IPS-NIHi7 (cell line): ENCODE results near the gene DRICH1.
"Not testable (repeated sequence)": the region's sequence is repeated elsewhere in the genome, so short reads cannot be mapped to it uniquely, and the experiment has no call there.

Experiments
- DNase-seq: peaks from one replicate; pipeline ENCODE4 v3.0.0; 2012; ENCODE audit warnings: mixed read lengths; ENCODE audit errors: extremely low spot score

Gene DRICH1

GRCh38 chr22:23598805-23599518 lies 33.2 kb downstream of the DRICH1 start:
- DNase-seq: no peak

GRCh38 chr22:23597576-23598268 lies 34.4 kb downstream of the DRICH1 start:
- DNase-seq: not testable (repeated sequence)

DNA sequence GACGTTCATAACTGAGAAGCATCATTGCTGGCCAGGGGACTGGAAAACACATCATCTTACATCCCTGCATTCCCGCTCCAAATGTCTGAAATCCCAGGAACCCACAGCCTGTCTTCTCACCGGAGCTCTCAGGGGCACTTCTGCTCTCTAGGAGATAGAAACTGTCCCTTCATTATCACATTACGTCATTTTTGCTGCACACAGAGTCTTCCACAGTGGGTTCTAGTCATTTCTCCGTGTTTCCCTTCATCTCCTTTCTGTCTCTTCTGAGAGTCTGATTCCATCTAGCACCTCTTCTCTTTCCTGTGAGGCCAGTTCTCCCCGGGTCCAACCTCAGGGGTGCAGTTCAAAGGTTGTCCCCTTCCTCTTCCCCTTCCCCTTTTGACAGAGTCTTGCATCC lies 36.2 kb downstream of the DRICH1 start:
- DNase-seq: not testable (repeated sequence)

DNA sequence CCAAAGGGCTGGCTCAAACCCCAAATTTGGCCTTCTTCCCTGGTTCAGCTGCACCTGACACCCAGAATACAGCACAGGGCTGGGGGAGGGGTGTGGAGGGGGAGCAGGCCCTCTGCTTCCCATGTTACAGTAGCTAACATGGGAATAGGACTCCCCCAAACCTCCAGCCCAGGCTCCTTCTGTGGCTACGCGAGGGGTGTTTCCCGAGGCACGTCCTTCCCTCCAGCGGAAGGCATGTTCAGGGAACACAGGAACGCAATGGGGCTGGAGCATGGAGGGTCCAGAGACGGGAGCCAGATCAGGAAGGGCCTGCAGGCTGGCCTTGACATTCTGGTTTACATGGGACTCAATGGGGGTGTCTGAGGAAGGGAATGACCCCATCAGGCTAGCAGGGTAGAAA lies 40.3 kb downstream of the DRICH1 start:
- peak; percentile 11 for DNase-seq

DNA sequence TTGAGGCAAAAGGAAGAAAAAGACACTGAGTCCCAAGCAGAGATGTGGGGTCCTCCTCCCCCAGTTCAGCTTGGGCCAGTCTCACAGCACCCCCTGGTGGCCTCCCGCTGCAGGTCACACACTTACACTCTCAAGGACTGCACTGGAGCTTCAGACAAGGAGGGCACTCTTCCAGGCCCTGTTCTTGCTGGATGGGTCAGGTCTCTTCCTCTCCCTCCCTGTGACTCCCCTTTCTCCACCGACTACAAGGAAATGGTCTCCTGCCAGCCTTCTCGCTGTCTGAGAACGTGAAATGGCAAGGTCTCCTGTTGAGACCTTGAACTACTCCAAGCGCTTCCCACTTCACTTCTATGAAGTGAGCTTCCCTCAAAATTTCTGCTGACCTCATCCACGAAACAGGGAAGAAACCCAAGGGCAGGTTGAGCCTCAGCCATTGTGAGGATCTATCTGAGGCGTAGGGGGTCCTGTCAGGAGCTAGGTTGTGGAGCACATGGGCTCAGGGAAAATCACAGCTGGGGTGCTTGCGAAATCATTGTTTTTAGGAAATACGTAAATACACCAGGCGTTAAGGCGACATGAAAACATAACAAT lies 40.8 kb downstream of the DRICH1 start:
- peak; percentile 92 for DNase-seq

- peak; percentile 6 for DNase-seq
Measured at GRCh38 chr22:23583836-23584235, 48.3 kb downstream of the DRICH1 start.

DNA sequence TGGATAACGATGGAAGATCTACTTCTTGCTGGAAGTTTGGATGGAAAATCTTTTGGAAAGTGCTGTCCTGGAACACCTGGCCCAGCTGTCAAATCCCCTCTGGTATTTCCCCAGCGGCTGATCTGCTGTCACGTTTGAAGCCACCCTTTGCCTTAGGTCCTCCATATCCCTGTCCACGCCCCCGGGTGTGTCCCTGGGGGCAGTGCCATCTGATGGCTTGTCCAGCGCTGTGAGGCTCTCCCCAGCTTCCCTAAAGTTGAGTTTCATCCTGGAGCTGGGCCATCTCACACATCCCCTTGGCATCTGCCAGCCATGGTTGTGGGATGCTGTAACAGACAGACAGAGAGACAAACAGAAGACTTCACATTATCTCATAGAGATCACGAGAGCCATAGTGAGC lies 49.0 kb downstream of the DRICH1 start:
- DNase-seq: no peak

GRCh38 chr22:23581260-23581650 lies 50.9 kb downstream of the DRICH1 start:
- peak; percentile 18 for DNase-seq

DNA sequence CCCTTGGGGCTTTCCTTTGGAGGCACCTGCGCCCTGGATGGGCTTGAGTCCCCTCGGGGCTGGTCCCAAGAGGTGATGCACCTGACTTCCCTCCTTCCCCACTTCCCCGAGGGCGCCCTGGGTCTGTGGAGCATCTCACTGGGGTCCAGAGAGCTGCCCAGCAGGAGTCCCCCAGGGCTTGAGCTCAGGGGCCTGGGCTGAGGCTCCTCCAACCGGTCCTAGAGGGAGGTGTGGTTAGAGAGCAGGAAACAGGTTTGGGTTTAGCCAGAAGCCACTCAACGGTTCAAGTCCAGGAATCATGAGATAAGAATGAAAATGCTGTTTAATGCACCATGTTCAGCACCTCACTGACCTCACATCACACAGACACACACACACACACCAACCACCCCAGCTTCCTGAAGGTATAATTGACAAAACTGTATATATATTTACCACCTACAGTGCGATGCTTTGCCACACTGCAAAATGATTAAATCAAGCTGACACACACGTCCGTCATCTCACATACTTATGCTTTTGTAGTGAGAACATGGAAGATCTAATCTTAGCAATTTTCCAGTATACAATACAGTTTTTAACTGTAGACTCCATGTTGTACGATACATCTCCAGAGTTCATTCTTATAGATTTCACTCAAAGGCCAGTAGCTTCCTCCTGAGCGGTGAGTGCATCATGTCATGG lies 51.4 kb downstream of the DRICH1 start:
- no peak for DNase-seq

DNA sequence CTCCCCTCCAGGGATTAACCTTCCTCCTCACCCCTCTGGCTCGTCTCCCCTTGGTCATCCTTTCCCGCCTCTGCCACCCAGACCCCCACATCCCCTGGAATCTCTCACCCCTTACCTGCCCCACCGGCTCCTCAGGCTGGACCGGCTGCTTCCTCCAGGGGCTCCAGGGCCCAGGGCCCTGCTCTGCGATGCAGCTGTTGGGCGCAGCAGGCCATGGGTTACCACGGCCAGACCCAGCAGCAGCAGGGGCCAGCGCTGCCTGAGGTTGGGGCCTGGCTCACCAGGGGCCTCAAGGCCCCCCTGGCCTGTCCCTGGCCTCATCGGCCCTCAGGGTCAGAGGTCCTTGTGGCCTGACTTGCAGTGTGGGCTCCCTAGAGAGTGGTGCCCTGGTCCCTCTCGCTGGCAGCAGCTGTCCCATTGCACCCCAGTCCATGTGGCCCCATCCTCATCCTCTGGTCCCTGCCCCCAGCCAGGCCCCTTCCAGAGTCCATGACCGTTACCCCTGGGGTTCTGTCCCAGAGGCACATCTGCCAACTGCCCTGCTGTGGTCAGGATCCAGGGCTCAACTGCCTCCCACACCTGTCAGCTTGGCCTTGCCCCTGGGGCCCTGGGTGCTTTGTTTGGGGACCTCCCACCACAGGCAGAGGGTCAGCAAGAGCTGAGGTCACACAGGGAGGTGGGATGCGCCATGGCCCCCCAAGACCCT lies 52.1 kb downstream of the DRICH1 start, which contains the start of gene IGLL1:
Gene IGLL1 (minus strand): TSS at position 421 of the 706 bp plus-strand sequence. CDS start 100 bp downstream, at position 321.
- peak; percentile 7 for DNase-seq

DNA sequence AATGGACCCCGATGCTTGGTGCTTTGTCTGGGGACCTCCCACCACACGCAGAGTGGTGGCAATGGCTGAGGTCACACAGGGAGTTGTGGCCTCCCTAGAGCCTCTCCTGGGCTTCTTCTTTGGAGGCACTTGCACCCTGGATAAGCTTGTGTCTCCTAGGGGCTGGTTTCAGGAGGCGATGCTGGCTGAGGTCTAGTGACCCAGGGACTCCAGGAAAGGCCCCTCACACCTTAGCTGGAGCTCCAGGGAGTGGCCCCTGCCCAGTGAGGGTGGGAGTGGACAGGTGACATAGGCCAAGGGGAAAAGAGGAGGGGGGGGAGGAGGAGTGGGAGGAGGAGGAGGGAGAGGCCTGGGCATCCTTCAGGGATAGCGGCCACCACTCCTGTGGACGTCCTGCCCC lies 52.8 kb downstream of the DRICH1 start:
- no peak for DNase-seq

DNA sequence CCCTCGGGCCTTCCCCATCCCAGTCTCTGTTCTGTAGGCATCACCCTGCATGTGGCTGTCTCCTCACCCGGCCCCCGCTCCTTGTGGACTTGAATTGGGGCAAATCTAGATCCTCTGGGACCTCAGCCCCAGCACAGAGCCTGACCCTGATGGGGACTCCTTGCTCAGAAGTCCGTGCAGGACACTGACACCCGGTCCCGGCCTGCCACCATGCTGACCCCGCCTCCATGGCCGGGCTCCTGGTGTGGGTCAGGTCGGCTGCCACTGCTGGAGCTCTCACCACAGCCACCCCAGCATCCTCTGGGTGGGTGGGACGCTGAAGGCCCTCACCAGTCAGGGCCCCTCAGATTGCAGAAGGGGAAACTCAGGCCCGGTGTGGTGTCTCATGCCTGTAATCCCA lies 53.8 kb downstream of the DRICH1 start:
- peak; percentile 6 for DNase-seq

- no peak for DNase-seq
Measured at GRCh38 chr22:23576681-23577080, 55.4 kb downstream of the DRICH1 start.

- DNase-seq: no peak
Measured at GRCh38 chr22:23575601-23576000, 56.5 kb downstream of the DRICH1 start.

DNA sequence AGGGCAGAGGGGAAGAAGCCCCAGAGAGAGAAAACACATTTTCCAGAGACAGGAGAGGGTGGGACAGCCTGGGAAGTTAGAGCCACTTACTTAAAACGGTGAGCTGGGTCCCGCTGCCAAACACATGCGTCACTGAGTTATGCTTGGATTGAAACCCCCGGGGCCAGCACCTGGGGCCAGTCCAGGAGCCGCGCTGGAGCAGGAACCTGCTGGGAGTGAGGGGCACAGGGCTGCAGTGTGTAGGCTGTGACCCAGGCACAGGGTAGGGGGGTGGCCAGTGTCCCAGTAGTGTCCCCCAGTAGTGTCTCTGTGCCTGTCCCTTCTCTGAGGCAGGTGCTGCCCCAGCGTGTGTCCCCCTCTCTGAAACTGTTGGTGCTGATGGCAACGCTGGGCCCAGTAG lies 57.2 kb downstream of the DRICH1 start:
- DNase-seq: no peak

DNA sequence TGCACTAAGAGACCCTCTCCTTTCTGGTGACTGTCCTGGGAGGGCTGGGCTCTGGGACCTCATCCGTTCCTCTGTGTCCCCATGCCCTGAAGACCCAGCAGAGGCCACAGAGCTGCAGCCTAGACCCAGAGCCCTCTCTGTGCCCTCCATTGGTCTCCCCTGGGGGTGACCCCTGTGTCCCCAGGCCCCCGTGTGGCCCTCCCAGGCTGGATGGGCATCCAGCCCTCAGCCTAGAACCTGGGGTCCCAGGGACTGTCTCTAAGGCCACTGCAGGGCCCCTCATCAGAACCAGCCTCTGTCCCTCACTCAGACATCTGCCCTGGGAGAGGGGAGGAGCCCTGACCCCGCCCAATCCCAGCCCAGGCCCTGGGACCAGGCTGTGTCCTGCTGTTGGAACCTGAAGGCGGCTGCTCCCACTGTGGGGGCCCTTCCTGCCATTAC lies 57.7 kb downstream of the DRICH1 start:
- peak; percentile 21 for DNase-seq

DNA sequence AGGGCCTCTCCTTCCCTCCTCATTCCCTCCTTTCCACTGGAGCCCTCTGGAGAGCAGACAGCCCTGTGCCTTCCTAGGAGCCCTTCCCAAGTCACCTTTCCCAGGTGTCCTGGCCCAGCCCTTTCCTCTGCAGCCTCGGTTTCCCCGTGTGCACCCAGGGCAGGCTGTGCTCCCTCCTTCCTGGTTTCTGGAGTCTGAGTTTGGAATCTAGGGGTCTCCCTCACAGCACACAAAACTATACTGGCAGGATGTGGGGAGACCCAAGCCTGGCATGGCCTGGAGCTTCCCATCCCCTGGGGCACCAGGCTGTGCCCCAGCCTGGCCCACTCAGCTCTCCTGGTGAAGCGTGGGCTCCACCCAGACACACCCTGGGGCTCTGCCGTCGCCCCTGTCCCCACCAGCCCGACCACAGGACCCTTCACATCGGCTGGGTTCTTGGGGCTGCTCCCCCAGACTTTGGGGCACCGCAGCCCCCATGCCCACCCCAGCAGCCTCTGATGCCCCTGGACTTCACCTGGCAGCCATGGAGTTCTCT lies 58.4 kb downstream of the DRICH1 start:
- not testable (repeated sequence) for DNase-seq

DNA sequence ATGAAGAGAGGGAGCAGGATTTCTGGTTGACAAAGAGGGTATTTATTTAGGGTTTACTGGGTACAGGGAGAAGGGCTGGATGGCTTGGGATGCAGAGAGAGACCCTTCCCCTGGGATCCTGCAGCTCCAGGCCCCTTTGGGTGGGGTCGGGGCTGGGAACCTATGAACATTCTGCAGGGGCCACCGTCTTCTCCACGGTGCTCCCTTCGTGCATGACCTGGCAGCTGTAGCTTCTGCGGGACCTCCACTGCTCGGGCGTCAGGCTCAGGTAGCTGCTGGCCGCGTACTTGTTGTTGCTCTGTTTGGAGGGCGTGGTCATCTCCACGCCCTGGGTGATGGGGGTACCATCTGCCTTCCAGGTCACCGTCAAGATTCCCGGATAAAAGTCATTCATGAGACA lies 59.0 kb downstream of the DRICH1 start:
- DNase-seq: not testable (repeated sequence)

GRCh38 chr22:23571486-23571885 lies 60.6 kb downstream of the DRICH1 start:
- DNase-seq: no peak

- DNase-seq: no peak
Measured at GRCh38 chr22:23570681-23571080, 61.4 kb downstream of the DRICH1 start.

GRCh38 chr22:23569716-23570115 lies 62.4 kb downstream of the DRICH1 start:
- DNase-seq: no peak
